NCI-H187 (cell line): Measurements from ENCODE around the gene CHSY1.
A peak's percentile ranks its signal among the peaks of the same experiment; 100 is the strongest.

Source experiments
- DNase-seq, 2 experiments: peaks; one replicate each; lab custom pipeline; 2025; lab: John Stamatoyannopoulos, UW

CHSY1 gene

GRCh38 chr15:101188637-101189408 is 63.0 kb downstream of the CHSY1 start:
- no peak for DNase-seq

- no peak for DNase-seq
Observed at GRCh38 chr15:101187820-101188636, 63.8 kb downstream of the CHSY1 start.

DNA sequence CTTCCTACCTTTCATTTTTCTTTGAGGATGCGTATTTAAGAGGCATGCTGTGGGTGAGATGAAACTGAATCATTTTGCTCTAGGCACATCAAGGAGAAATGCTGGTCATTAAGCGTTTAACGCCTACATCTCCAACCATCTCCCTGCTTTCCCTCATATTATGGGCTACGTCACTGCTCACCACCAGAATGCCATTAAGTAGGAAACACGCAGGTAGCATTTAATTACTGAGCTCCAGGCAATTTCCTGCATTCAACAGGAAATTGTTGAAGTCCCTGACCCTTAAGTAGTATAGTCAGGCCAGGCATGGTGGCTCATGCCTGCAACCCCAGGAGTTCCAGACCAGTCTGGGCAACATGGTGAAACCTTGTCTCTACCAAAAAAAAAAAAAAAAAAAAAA is 66.1 kb downstream of the CHSY1 start:
- no peak for DNase-seq

GRCh38 chr15:101185336-101185735 is 66.5 kb downstream of the CHSY1 start:
- no peak for DNase-seq

DNA sequence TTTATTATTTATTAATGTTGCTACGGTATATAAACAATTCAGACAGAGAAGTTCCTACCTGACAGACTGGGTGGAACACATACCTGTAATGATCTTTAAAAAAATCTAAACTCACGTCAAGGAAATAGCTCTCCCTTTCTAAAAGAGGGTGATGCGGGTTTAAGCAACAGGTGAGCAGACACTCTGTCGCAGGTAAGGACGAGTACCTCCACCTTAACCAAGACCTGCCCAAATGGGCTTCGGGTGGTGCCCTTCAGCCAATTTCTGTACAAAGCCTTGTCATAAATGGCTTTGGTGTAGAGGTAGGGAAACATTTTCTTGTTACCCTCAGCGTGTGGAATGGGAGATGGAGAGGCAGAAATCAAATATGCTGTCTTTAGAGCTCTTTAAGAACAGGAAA is 67.0 kb downstream of the CHSY1 start:
- no peak for DNase-seq

GRCh38 chr15:101183931-101184305 is 67.9 kb downstream of the CHSY1 start:
- no peak for DNase-seq

DNA sequence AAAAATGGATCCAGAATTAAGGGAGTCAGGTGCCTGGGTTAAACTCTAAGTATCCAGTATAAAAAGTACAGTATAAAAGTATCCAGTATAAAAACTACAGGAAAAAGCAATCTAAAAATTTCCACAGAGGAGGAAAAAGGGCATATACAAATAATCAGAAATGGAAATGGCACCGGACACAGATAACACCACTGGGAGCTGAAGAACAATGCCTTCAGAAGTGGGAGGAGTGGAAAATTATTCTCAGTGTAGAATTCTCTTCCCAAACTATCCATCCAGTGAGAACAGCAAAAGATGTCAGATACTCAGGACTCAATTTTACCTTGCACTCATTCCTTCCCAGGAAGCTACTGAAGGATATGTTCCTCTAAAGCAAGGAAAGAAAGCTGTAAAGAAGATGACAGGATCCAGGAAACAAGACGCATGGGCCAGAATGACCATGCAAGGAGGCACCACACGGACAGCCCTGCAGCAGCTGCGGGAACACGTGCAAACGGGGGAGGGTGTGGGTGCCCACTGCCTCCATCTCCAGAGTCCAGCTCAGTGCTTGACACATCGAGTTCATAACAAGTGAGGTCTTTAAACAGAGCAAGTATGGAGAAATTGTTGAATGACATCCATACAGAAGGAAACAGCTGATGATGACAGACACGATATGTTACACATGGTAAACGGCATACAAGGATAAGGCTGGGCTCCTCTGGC is 68.5 kb downstream of the CHSY1 start:
- DNase-seq: no peak

DNA sequence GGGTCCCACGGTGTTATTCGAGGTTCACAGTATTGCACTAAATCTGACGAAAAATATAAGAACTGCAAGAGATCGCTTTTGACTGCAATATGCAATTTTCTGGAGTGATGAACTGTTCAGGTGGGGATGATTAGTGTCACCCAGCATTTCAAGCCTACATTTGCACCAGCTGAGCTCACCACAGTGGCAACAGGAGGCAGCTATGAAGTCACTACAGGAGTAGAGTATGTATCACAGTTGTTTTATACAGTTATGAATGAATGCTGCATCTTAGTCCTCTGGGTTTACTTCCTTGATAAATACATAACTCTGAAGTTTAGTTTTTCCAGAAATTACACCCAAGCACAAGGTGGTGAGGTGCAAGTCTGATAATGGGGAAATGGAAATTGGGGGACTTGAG is 69.6 kb downstream of the CHSY1 start:
- DNase-seq: no peak

- DNase-seq: no peak
Observed at GRCh38 chr15:101181349-101181748, 70.5 kb downstream of the CHSY1 start.

DNA sequence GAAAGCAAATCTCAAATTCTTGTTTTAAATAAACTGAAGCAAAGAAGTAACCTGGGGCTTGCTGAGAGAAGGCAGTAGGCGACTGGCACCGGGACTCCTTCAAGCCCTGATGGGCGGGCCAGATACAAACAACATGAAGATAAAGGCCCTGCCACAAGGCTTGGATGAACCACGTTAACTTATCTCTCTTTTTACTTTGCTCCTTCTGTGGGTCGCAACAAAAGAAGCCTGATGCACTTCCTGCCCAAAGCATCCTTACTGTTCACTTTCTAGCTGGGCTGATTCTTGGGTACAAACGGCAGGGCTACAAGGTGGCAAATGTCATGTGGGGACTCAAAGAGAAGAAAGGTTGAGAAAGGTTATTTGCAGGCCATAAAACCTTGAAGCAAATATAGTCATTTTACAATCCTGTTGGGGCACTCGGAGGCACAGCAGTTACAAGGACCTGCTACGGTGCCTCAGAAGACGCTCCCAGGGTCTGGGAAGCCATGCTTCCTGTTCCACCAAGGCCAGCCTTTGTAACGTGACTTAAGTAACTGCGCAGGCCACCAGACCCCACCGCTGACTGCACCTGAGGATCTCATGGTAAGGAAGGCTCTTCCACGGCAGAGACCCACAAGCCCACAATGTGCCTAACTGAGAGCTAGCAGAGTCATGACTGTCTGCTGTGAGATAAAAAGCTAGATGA is 71.1 kb downstream of the CHSY1 start:
- DNase-seq: no peak

- no peak for DNase-seq
Observed at GRCh38 chr15:101179341-101180153, 72.3 kb downstream of the CHSY1 start.

GRCh38 chr15:101178931-101179330 is 72.9 kb downstream of the CHSY1 start:
- DNase-seq: no peak

DNA sequence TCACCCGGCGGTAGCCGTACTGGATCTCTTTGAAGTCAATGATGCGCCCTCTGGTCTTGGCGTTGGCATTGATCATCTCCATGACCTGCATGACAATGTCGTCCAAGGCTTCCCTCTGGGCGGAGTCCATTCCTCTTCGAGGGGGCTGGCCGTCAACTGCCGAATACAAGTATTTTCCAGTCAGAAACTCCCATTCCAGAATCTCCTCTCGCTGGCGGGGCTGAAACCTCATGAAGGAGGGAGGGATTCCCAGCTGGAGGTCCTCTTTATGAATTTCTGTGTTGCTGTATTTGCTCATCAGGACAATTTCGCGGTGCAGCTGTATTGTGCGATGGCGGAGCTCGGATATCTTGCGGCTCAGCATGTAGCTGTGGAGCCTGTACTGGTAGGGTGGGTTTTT is 73.4 kb downstream of the CHSY1 start:
- DNase-seq: no peak

GRCh38 chr15:101177866-101178265 is 74.0 kb downstream of the CHSY1 start:
- no peak for DNase-seq

GRCh38 chr15:101176625-101177024 is 75.2 kb downstream of the CHSY1 start:
- DNase-seq: no peak

DNA sequence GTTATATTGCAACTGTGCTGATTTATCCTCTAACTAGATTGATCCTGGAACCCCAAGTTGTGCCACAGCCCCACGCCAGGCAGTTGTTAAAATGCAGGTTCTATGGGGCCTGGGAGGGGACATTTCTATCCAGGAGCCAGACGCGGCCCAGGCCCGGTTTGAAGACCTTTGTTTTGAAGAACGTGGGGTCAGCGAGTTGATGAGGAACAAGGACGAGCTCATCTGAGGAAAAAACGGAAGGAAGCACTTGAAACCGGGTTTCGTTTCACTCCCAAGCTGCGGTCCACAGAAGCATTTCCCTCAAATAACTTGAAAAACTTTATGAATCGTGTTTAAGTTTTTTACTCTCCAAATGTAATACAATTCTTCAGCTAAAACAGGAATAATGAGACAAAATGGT is 76.4 kb downstream of the CHSY1 start:
- no peak for DNase-seq

DNA sequence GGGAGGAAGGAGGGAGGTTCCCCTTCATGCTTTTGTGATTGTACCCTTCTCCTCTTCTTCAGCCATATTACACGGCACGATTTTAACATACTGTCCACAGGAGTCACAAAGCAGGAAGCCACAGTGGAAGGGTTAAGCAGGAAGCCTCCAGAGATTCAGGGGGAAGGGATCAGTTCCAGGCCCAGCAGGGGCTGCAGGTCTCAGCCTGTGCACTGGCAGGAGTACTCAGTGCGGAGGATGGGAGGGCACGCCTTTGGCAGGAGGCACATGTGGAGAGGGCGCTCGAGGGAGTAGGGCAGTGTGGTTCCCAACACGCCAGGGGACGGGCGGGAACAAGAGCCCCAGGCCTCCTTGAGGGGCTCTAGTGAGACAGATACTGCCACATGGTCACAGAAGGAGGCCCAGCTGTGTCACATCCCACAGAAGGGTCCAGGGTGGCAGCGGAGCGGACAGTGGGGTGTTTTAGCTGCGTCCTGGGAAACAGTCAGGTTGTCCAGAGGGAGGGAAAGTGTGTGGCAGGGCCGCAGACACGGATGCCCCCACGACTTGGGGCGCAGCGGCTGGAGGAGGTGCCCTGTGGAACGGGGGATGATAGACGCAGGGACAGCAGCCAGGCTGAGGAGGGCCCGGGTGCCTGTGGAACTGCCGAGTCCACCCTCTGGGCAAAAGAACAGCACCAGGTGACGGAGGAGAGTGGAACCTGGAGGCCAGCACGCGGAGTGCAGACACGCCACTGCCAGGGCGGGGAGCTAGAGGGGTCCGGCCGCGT is 77.5 kb downstream of the CHSY1 start:
- no peak for DNase-seq

DNA sequence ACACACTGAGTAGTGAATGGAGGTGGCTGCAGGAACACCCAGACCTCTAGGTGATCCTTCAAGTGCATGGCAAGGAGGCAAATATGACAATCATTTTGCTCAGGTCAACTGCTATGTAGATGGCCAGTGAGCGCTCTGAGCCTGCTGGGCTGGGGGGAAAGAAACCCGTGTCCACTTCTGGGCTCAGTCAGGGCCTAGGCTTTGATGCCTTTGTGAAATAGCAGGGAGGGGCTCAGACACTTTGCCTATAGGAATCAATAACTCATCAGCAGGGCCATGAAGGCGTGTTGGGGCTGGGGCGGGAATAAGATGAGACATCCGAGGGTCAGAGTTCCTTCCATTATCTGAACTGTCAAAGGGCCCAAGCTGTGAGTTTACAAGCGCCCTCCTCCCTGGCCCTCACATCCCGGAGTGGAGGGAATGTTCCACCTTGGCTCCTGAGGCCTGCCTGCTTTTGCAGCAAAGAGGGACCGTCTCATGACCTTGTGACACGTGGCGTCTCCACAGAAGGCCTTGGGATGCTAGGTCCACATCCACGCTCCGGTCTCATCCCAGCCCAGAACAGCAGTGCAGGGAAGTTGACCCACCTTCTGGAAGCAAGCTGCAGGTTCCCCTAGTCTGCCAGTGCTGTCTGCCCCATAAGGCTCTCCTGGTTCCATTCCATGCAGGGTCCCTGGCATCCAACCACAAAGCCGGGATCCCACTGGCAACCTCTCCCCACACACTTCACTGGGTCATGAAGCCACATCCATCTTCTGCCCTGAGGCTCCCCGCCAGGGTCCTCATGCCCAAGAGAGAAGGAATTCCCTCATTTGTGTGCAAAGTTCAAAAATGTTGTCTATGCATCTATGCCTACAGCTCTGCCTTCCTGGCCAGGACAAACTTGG is 78.4 kb downstream of the CHSY1 start:
- no peak for DNase-seq

DNA sequence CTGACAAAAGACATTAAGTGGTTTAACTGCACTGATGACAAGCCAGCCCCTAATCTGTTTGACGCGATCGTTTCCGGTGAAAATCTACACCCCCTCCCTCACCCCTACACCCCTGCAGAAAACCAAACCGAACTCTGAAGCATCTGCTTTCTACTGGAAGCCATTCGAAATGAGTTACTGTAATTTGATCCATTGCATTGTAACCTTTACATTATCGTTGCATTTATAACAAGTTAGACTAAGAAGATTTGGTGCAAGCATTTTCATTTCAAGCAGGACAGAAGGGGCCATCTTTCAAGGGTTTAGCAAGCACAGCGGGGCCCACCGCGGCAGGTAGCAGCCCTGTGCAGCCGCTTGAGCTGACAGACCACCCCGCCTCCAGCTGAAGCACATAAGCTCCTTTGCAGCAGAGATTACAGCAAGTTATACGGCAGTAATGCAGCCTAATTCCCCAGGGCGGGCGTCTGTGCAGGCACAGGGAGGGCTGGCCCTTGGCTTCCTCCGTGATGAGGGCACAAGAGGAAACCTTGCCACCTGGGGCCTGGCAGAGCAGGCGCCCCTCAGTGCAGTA is 79.3 kb downstream of the CHSY1 start:
- peak in 1 of 2 experiments; percentile 19 for DNase-seq
